HepG2 (cell line): Measurements from ENCODE around the gene SMC1A. TPM values are rescaled to one million over a fixed set of nuclear protein-coding genes. Genes with fewer than 3 reads are reported as not detected.
"Not testable (repeated sequence)": the region's sequence is repeated elsewhere in the genome, so short reads cannot be mapped to it uniquely, and the experiment has no call there.

Source experiments
- ATAC-seq: fragments of 200-7000 bp; cut with Tn5 transposase; 3 replicates; pipeline ENCODE4 v1.9.1; 2020; ENCODE audit warnings: mild to moderate bottlenecking, moderate library complexity
- BruUV-seq: library from RNA; stranded (reverse); fragments of 400-500 nt; replicated peaks from 2 replicates; lab custom pipeline; 2021; lab: Mats Ljungman, UMichigan
- CTCF ChIA-PET: fragments of 300-600 bp; formaldehyde crosslinking; extraction: SDS; loops from one replicate; lab custom pipeline; 2021; ENCODE audit warnings: low total read pairs, inconsistent platforms, low intra/inter-chr PET ratio; lab: Yijun Ruan, JAX
- POLR2A ChIA-PET: fragments of 350-600 bp; sonication (Branson Sonifier 250); formaldehyde crosslinking; loops from one replicate; lab custom pipeline; 2020; ENCODE audit warnings: antibody characterized with exemption, inconsistent platforms; lab: Yijun Ruan, JAX
- DNase-seq: peaks from one replicate; pipeline ENCODE4 v3.0.0-alpha.2; 2015; ENCODE audit warnings: low spot score
- FAIRE-seq: peaks from 3 replicates; lab custom pipeline; 2011; peaks lifted over from hg19 to GRCh38; lab: Jason Lieb, UNC
- H2AFZ ChIP-seq: one replicate; pipeline ENCODE4 v1.6.1; 2011; ENCODE audit warnings: low read length, inconsistent platforms
- H3K27ac ChIP-seq: fragments of 300-600 bp; 3 replicates; pipeline ENCODE4 v1.8.0; 2011; ENCODE audit warnings: mixed run types, mild to moderate bottlenecking, mixed read lengths, low read length, inconsistent platforms; ENCODE audit not compliant: insufficient read depth; ENCODE audit errors: extremely low read length
- H3K27me3 ChIP-seq, 2 experiments: fragments of 200-600 bp in 1 of 2; 2 replicates in 1 of 2; 3 replicates in 1 of 2; pipeline versions ENCODE4 v1.6.0 to v1.8.0; 2011; ENCODE audit warnings: low read length in 2 of 2, mild to moderate bottlenecking in 2 of 2, moderate library complexity in 2 of 2, inconsistent platforms in 1 of 2; ENCODE audit not compliant: insufficient read depth in 2 of 2, control insufficient read depth in 1 of 2
- H3K36me3 ChIP-seq, 2 experiments: fragments of 200-600 bp in 1 of 2; replicated peaks in 1 of 2; 2 replicates in 1 of 2; 3 replicates in 1 of 2; pipeline versions ENCODE4 v1.5.1 to v1.8.0; 2011; ENCODE audit warnings: low read length in 2 of 2, inconsistent platforms in 1 of 2; ENCODE audit not compliant: insufficient read depth in 2 of 2, control insufficient read depth in 1 of 2
- H3K4me1 ChIP-seq: 2 replicates; pipeline ENCODE4 v1.5.1; 2012; ENCODE audit warnings: low read length, inconsistent platforms; ENCODE audit not compliant: insufficient read depth
- H3K4me2 ChIP-seq: 2 replicates; pipeline ENCODE4 v1.6.0; 2011; ENCODE audit warnings: low read depth, low read length, inconsistent platforms
- H3K4me3 ChIP-seq, 3 experiments: fragments of 200-600 bp in 1 of 3; sonication (generic), shearing (Covaris generic) in 1 of 3; replicated peaks in 1 of 3; 2 replicates each; pipeline ENCODE4 v1.5.1; 2011 to 2016; ENCODE audit warnings: low read length in 3 of 3, inconsistent platforms in 2 of 3, low read depth in 2 of 3, mild to moderate bottlenecking in 2 of 3, control low read depth in 1 of 3, mixed read lengths in 1 of 3; ENCODE audit not compliant: insufficient read depth in 1 of 3
- H3K79me2 ChIP-seq: one replicate; pipeline ENCODE4 v1.6.1; 2011; ENCODE audit warnings: low read length, inconsistent platforms; ENCODE audit not compliant: insufficient read depth
- H3K9ac ChIP-seq: 2 replicates; pipeline ENCODE4 v1.6.0; 2011; ENCODE audit warnings: mild to moderate bottlenecking, low read depth, low read length, inconsistent platforms; ENCODE audit not compliant: insufficient read depth
- H3K9me3 ChIP-seq: 2 replicates; pipeline ENCODE4 v1.5.1; 2012; ENCODE audit warnings: mild to moderate bottlenecking, low read length
- H4K20me1 ChIP-seq: 2 replicates; pipeline ENCODE4 v1.6.0; 2011; ENCODE audit warnings: inconsistent platforms, mild to moderate bottlenecking, low read length, moderate library complexity; ENCODE audit not compliant: insufficient read depth
- ATF7 ChIP-seq, 2 experiments: fragments of 450-650 bp in 1 of 2; sonication (generic) in 1 of 2; formaldehyde crosslinking in 1 of 2; IDR thresholded peaks; 2 replicates each; pipeline versions ENCODE4 v1.4.0 to v1.6.1; 2016 to 2020; ENCODE audit warnings: antibody characterized with exemption in 1 of 2, mild to moderate bottlenecking in 1 of 2, missing genetic modification reagents in 1 of 2
- FLYWCH1 ChIP-seq: sonication (generic); formaldehyde crosslinking; IDR thresholded peaks from 2 replicates; pipeline ENCODE4 v1.8.1; 2023; ENCODE audit warnings: mild to moderate bottlenecking, missing genetic modification reagents
- FOSL1 ChIP-seq: sonication (generic); formaldehyde crosslinking; IDR thresholded peaks from 2 replicates; pipeline ENCODE4 v1.9.0; 2021; ENCODE audit warnings: missing genetic modification reagents, borderline replicate concordance
- KAT7 ChIP-seq: IDR thresholded peaks from 2 replicates; pipeline ENCODE4 v1.6.1; 2018; ENCODE audit warnings: borderline replicate concordance, missing compliant biosample characterization
- PHF8 ChIP-seq: sonication (generic); formaldehyde crosslinking; IDR thresholded peaks from 2 replicates; pipeline ENCODE4 v1.5.0; 2020; ENCODE audit warnings: missing genetic modification reagents
- SNAPC2 ChIP-seq: sonication (generic); formaldehyde crosslinking; IDR thresholded peaks from 2 replicates; pipeline ENCODE4 v1.8.1; 2022; ENCODE audit warnings: mild to moderate bottlenecking, missing genetic modification reagents
- SNAPC4 ChIP-seq: sonication (generic); formaldehyde crosslinking; IDR thresholded peaks from 2 replicates; pipeline ENCODE4 v1.4.0; 2020; ENCODE audit warnings: mild to moderate bottlenecking, missing genetic modification reagents
- TGIF2 ChIP-seq: IDR thresholded peaks from 2 replicates; pipeline ENCODE4 v1.6.1; 2016; ENCODE audit warnings: control low read depth, missing compliant biosample characterization
- ZBTB7A ChIP-seq: sonication (generic); formaldehyde crosslinking; IDR thresholded peaks from 2 replicates; pipeline ENCODE4 v1.8.0; 2022; ENCODE audit warnings: mild to moderate bottlenecking, missing genetic modification reagents
- ZC3H13 ChIP-seq: sonication (generic); formaldehyde crosslinking; IDR thresholded peaks from 2 replicates; pipeline ENCODE4 v1.8.1; 2023; ENCODE audit warnings: mild to moderate bottlenecking, missing genetic modification reagents, moderate library complexity
- ZNF34 ChIP-seq: sonication (generic); formaldehyde crosslinking; IDR thresholded peaks from 2 replicates; pipeline ENCODE4 v1.4.0; 2020; ENCODE audit warnings: mild to moderate bottlenecking, missing genetic modification reagents, borderline replicate concordance
- ZNF550 ChIP-seq: sonication (generic); formaldehyde crosslinking; IDR thresholded peaks from 2 replicates; pipeline ENCODE4 v1.4.0; 2020; ENCODE audit warnings: mild to moderate bottlenecking, missing genetic modification reagents, borderline replicate concordance
- ZNF552 ChIP-seq: sonication (generic); formaldehyde crosslinking; IDR thresholded peaks from 2 replicates; pipeline ENCODE4 v1.9.0; 2022; ENCODE audit warnings: missing genetic modification reagents, mild to moderate bottlenecking, borderline replicate concordance
- ZNF777 ChIP-seq: sonication (generic); formaldehyde crosslinking; IDR thresholded peaks from 2 replicates; pipeline ENCODE4 v1.4.0; 2020; ENCODE audit warnings: missing genetic modification reagents
- WGBS: methylation state at CpG from one replicate; pipeline ENCODE4 v1.1.6; 2017; ENCODE audit warnings: low lambda C conversion rate; 5-methylcytosine and 5-hydroxymethylcytosine counted together
- in situ Hi-C: cut with HindIII; loops from 2 replicates; pipeline ENCODE4 v1.10.0; 2017; ENCODE audit warnings: low pct_unique_long_range_greater_than_20kb; ENCODE audit not compliant: extremely low pct_ligation_motif_present
- intact Hi-C: fragments of 100-400 bp; cut with micrococcal nuclease; formaldehyde crosslinking; loops from one replicate; pipeline ENCODE4 v1.10.0; 2022; ENCODE audit not compliant: unreplicated experiment
- polyA plus RNA-seq, 8 experiments: library from polyadenylated mRNA; depleted of rRNA in 3 of 8; stranded (reverse) in 7 of 8; unstranded in 1 of 8; fragments of >200 nt; fragmentation: Illumina TruSeq in 4 of 8; extraction: Trizol in 4 of 8; gene quantifications; 2 replicates each; pipeline versions ENCODE4 v1.2.1 to v1.2.3, GENCODE V29; 2011 to 2016; ENCODE audit warnings: low read depth in 4 of 8, missing spikeins in 1 of 8, mixed read lengths in 1 of 8; ENCODE audit not compliant: insufficient read depth in 1 of 8
- total RNA-seq, 5 experiments: library from RNA; depleted of rRNA; stranded (reverse); fragments of >200 nt; fragmentation: Illumina TruSeq; extraction: Trizol; gene quantifications; 2 replicates each; pipeline ENCODE4 v1.2.3, GENCODE V29; 2016; ENCODE audit warnings: low read depth in 1 of 5
- TF ChIP-seq, protein P1 (sequence below): sonication (generic); formaldehyde crosslinking; IDR thresholded peaks from 2 replicates; pipeline ENCODE4 v1.9.0; 2021; ENCODE audit warnings: missing genetic modification reagents, borderline replicate concordance
- TF ChIP-seq, protein P2 (sequence below): sonication (generic); formaldehyde crosslinking; IDR thresholded peaks from 2 replicates; pipeline ENCODE4 v1.4.0; 2020; ENCODE audit warnings: missing genetic modification reagents

The SMC1A gene
- total and polyA plus RNA-seq, 2 of the 13 experiments (the other 11 are each of a cell fraction or from before 2014, with no cell fraction given) = 9.4 to 46.6 TPM

DNA sequence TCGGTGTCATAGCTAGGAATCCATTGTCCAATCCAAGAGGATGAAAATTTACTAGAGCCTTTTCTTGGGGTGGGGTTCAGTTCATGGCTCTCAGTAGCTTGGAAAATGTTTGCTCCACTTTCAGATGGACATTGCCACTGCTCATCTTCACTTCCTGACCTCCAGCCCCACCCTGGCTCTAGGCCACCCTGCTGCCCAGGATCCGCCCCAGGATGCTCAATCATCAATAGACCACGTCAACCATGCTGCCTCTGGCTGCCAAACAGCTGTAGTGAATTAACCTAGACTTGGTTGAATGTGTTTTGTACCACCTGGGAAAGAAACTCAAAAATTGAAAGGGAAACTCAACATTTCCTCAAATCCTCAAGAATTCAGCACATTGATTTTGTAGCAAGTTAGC, 48.9 kb upstream of the SMC1A start (continued):
- TF ChIP-seq ATF7 (IDR thresholded peaks at IDR 0.05) (no peak), ATF7 (CRISPR knock-in tag; IDR thresholded peaks at IDR 0.05) (no peak), TGIF2 (CRISPR knock-in tag) (no peak), ZNF550 (CRISPR knock-in tag) (no peak), ZC3H13 (CRISPR knock-in tag) (no peak), ZNF552 (CRISPR knock-in tag) (no peak), ZBTB7A (no peak), ZNF34 (no peak), SNAPC4 (no peak), ZNF777 (CRISPR knock-in tag) (no peak), KAT7 (no peak), FLYWCH1 (CRISPR knock-in tag) (no peak), FOSL1 (CRISPR knock-in tag) (no peak), PHF8 (CRISPR knock-in tag) (no peak), SNAPC2 (CRISPR knock-in tag) (no peak)
- TF ChIP-seq, protein P1, sequence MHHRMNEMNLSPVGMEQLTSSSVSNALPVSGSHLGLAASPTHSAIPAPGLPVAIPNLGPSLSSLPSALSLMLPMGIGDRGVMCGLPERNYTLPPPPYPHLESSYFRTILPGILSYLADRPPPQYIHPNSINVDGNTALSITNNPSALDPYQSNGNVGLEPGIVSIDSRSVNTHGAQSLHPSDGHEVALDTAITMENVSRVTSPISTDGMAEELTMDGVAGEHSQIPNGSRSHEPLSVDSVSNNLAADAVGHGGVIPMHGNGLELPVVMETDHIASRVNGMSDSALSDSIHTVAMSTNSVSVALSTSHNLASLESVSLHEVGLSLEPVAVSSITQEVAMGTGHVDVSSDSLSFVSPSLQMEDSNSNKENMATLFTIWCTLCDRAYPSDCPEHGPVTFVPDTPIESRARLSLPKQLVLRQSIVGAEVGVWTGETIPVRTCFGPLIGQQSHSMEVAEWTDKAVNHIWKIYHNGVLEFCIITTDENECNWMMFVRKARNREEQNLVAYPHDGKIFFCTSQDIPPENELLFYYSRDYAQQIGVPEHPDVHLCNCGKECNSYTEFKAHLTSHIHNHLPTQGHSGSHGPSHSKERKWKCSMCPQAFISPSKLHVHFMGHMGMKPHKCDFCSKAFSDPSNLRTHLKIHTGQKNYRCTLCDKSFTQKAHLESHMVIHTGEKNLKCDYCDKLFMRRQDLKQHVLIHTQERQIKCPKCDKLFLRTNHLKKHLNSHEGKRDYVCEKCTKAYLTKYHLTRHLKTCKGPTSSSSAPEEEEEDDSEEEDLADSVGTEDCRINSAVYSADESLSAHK (CRISPR knock-in tag) = no peak
- TF ChIP-seq, protein P2, sequence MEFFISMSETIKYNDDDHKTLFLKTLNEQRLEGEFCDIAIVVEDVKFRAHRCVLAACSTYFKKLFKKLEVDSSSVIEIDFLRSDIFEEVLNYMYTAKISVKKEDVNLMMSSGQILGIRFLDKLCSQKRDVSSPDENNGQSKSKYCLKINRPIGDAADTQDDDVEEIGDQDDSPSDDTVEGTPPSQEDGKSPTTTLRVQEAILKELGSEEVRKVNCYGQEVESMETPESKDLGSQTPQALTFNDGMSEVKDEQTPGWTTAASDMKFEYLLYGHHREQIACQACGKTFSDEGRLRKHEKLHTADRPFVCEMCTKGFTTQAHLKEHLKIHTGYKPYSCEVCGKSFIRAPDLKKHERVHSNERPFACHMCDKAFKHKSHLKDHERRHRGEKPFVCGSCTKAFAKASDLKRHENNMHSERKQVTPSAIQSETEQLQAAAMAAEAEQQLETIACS (CRISPR knock-in tag) = no peak

DNA sequence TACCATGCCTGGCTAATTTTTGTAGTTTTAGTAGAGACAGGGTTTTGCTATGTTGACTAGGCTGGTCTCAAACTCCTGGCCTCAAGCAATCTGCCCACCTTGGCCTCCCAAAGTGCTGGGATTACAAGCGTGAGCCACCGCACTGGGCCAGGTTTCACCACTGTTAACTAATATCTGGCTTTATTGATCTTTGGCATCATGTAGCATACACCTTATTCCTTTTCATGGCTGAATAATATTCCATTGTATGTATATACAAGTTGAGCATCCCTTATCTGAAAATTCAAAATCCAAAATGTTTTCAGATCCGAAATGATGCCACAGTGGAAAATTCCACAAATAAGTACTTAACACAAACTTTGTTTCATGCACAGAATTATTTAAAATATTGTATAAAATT, 46.2 kb upstream of the SMC1A start:
- H2AFZ ChIP-seq, BruUV-seq, H3K4me1 ChIP-seq, POLR2A ChIA-PET, FAIRE-seq, H3K4me3 ChIP-seq, H3K9ac ChIP-seq, H3K27me3 ChIP-seq, H3K36me3 ChIP-seq, ATAC-seq, CTCF ChIA-PET, H4K20me1 ChIP-seq, H3K27ac ChIP-seq, H3K79me2 ChIP-seq, H3K4me2 ChIP-seq, DNase-seq, intact Hi-C loops, in situ Hi-C loops, H3K9me3 ChIP-seq: not testable (repeated sequence)
- 45% methylated on average over 3 of the region's 3 CpGs for WGBS
